HG03565 (cell line): ENCODE data around the gene DIAPH2.

ENCODE experiments used
- ATAC-seq: cut with Tn5 transposase; IDR thresholded peaks from one replicate; pipeline ENCODE4 v1.9.1; 2021; ENCODE audit warnings: mild to moderate bottlenecking, moderate library complexity; ENCODE audit not compliant: unreplicated experiment

DIAPH2 gene

GRCh38 chrX:96929036-96929435 is 244.4 kb downstream of the DIAPH2 start:
- ATAC-seq, result no peak

GRCh38 chrX:96957718-96958117 is 273.1 kb downstream of the DIAPH2 start:
- ATAC-seq, result no peak

GRCh38 chrX:96971812-96972211 is 287.2 kb downstream of the DIAPH2 start:
- ATAC-seq, result no peak

GRCh38 chrX:96978906-96979305 is 294.3 kb downstream of the DIAPH2 start:
- ATAC-seq, result no peak

- no peak for ATAC-seq
These were observed 295.1 kb downstream of the DIAPH2 start for GRCh38 chrX:96979766-96980165.

- no peak for ATAC-seq
These were observed 297.5 kb downstream of the DIAPH2 start for GRCh38 chrX:96982161-96982560.

- no peak for ATAC-seq
These were observed 299.9 kb downstream of the DIAPH2 start for GRCh38 chrX:96984538-96984937.

- no peak for ATAC-seq
These were observed 300.4 kb downstream of the DIAPH2 start for GRCh38 chrX:96985046-96985445.

GRCh38 chrX:96987228-96987627 is 302.6 kb downstream of the DIAPH2 start:
- no peak for ATAC-seq

- ATAC-seq, result no peak
These were observed 305.4 kb downstream of the DIAPH2 start for GRCh38 chrX:96989830-96990571.

GRCh38 chrX:96994093-96994492 is 309.5 kb downstream of the DIAPH2 start:
- no peak for ATAC-seq

- ATAC-seq, result no peak
These were observed 312.6 kb downstream of the DIAPH2 start for GRCh38 chrX:96997196-96997595.

GRCh38 chrX:97000682-97001368 is 316.2 kb downstream of the DIAPH2 start:
- ATAC-seq, result no peak

GRCh38 chrX:97006167-97006566 is 321.5 kb downstream of the DIAPH2 start:
- ATAC-seq, result no peak

- ATAC-seq, result no peak
These were observed 324.7 kb downstream of the DIAPH2 start for GRCh38 chrX:97009391-97009790.

GRCh38 chrX:97011540-97011939 is 326.9 kb downstream of the DIAPH2 start:
- no peak for ATAC-seq

- ATAC-seq, result no peak
These were observed 331.5 kb downstream of the DIAPH2 start for GRCh38 chrX:97016106-97016505.

GRCh38 chrX:97021680-97022079 is 337.0 kb downstream of the DIAPH2 start:
- no peak for ATAC-seq

GRCh38 chrX:97026406-97026805 is 341.8 kb downstream of the DIAPH2 start:
- no peak for ATAC-seq

GRCh38 chrX:97027384-97027922 is 342.8 kb downstream of the DIAPH2 start:
- ATAC-seq, result no peak

- ATAC-seq, result peak; percentile 53
These were observed 345.8 kb downstream of the DIAPH2 start for GRCh38 chrX:97030463-97030862.

- peak; percentile 27 for ATAC-seq
These were observed 346.3 kb downstream of the DIAPH2 start for GRCh38 chrX:97030947-97031346.
